Measurements from ENCODE around the gene PEX11B. TPM values are rescaled to one million over a fixed set of nuclear protein-coding genes. Genes with fewer than 3 reads are reported as not detected.

The PEX11B gene
- polyA plus RNA-seq, 1 of the 3 experiments (the other 2 are of a cell fraction): 26.1 TPM

DNA sequence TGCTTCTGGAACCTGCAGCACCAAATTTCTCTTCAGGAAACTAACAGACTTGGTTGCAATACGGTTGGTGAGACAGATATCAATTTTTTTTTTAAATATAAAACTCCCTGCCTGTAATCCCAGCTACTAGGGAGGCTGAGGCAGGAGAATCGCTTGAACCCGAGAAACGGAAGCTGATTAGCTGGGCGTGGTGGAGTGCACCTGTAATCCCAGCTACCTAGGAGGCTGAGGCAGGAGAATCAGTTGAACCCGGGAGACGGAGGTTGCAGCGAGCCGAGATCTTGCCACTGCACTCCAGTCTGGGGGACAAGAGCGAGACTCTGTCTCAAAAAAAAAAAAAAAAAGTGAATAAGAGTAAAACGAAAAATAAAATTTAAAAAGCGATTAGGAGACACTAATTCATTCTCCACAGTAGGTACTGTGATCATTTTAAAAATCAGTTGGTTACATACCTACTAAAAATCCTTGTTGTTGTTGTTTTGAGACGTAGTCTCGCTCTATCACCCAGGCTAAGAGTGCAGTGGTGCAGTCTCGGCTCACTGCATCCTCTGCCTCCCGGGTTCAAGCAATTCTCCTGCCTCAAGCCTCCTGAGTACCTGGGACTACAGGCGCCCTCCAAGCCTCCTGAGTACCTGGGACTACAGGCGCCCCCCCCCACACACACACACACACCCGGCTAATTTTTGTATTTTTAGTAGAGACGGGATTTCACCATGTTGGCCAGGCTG, 9.6 kb upstream of the PEX11B start:
- H3K36me3 ChIP-seq (replicated peaks in 1 of 2; ENCODE audit: control insufficient read depth in 1 of 2, insufficient read depth in 2 of 2, low read length in 1 of 2): peaks cover 16 to 24% of the 10 kb centered on the region in 2 experiments
- WGBS (ENCODE audit: low lambda C conversion rate): 35% methylated on average over 20 of the region's 20 CpGs
- H3K27ac ChIP-seq (ENCODE audit: low read depth in 2 of 2, low read length in 1 of 2): peak overlapping the region; percentile 95 to 96
- no peak for DNase-seq
- peaks cover 24% of the 10 kb centered on the region for H3K79me2 ChIP-seq (ENCODE audit: insufficient read depth)
- peaks cover 7% of the 10 kb centered on the region in 2 experiments for H3K4me1 ChIP-seq (ENCODE audit: control insufficient read depth in 1 of 2, insufficient read depth in 2 of 2, low read depth in 1 of 2, low read length in 1 of 2)
- POLR2A ChIA-PET: interaction anchor here (0.6 to 2.3 kb wide), 15 partner anchors 9 to 124 kb away, joined by 3 to 34 read pairs (median 5); partner anchors contain the start of genes ANKRD34A, LIX1L, NUDT17 and PEX11B
- peak overlapping the region; percentile 57 for H2AFZ ChIP-seq (ENCODE audit: low read depth)
- H3K9me3 ChIP-seq: no peaks in the 10 kb centered on the region
- H3F3A ChIP-seq (replicated peaks; ENCODE audit: insufficient read depth): peaks cover 37% of the 10 kb centered on the region
- H3K4me2 ChIP-seq: peak overlapping the region; percentile 87
- CTCF ChIA-PET: interaction anchor here (0.7 to 3.4 kb wide), 19 partner anchors 8 to 124 kb away, joined by 3 to 11 read pairs (median 5); partner anchors contain the start of genes ANKRD34A, ITGA10, NUDT17 and PEX11B
- H4K20me1 ChIP-seq (ENCODE audit: insufficient read depth): no peaks in the 10 kb centered on the region
- peak overlapping the region; percentile 99 for H3K9ac ChIP-seq
- peak overlapping the region; percentile 80 to 82 for H3K4me3 ChIP-seq (ENCODE audit: low read depth in 2 of 2, low read length in 1 of 2)
- no peaks in the 10 kb centered on the region for H3K27me3 ChIP-seq (ENCODE audit: insufficient read depth)
- H3K9me2 ChIP-seq: no peaks in the 10 kb centered on the region
- no peak for TF ChIP-seq EP300 (IDR thresholded peaks at IDR 0.05; ENCODE audit: borderline replicate concordance in 1 of 2, low read depth in 1 of 2, low read length in 1 of 2)
- no peak for TF ChIP-seq TEAD4 (IDR thresholded peaks at IDR 0.05; ENCODE audit: borderline replicate concordance, insufficient read depth)
- no peak for TF ChIP-seq RFX5 (IDR thresholded peaks at IDR 0.05; ENCODE audit: low read length)

DNA sequence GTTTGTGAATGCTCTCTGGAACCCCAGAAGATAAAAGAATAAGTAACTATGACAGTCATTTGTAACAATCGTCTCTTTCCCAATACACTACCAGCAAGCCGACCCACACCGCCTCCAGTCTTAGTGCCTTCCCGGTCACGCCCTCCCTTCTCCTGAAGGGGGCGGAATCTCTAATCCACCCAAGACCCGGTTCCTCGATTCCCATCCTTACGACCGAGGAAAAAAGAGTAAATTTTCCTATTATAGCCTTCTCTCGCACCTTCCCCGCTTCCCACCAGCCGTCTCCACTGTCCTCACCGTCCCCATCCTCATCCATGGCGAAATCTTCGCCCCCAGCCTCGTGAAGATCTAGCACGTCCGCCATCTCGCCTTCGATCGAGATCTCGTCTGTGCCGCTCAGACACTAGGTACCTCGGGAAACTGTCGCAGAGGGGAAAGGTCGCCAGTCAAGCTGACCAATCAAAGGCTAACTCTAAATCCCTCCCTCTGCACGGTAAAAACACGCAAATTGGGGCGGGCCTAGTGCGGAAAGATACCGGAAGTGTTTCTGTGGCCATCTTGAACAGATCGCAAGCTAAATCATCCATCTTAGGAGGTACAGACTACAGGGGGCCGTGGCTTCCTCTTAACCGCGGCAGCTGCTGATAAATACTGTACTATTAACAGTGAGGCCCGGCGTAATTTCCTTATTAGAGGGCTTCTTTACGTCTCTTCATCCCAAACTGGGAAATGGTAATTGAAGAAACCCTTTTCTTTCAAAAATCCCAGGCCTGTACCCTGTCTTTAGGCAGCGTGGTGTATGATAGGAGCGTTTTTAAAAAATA, 8.8 kb upstream of the PEX11B start, which contains the start of gene RBM8A:
TSS of gene RBM8A (minus strand) at position 422 of the 824 bp plus-strand sequence. CDS start at position 364, 58 bp downstream.
- H2AFZ ChIP-seq (ENCODE audit: low read depth): peak within 1 kb of the TSS; percentile 80
- peak within 1 kb of the TSS; percentile 80 to 82 for H3K4me3 ChIP-seq (ENCODE audit: low read depth in 2 of 2, low read length in 1 of 2)
- H3F3A ChIP-seq (replicated peaks; ENCODE audit: insufficient read depth): peaks cover 45% of the 10 kb centered on the region
- no peaks in the 10 kb centered on the region for H4K20me1 ChIP-seq (ENCODE audit: insufficient read depth)
- H3K27me3 ChIP-seq (ENCODE audit: insufficient read depth): no peaks in the 10 kb centered on the region
- peaks cover 7% of the 10 kb centered on the region in 2 experiments for H3K4me1 ChIP-seq (ENCODE audit: control insufficient read depth in 1 of 2, insufficient read depth in 2 of 2, low read depth in 1 of 2, low read length in 1 of 2)
- POLR2A ChIA-PET: interaction anchor here (0.6 to 2.3 kb wide), 16 partner anchors 9 to 125 kb away, joined by 3 to 34 read pairs (median 4); partner anchors contain the start of genes ANKRD34A, LIX1L, NUDT17 and PEX11B
- peaks cover 24% of the 10 kb centered on the region for H3K79me2 ChIP-seq (ENCODE audit: insufficient read depth)
- H3K9me3 ChIP-seq: no peaks in the 10 kb centered on the region
- H3K9ac ChIP-seq: peak within 1 kb of the TSS; percentile 99
- peaks cover 17 to 26% of the 10 kb centered on the region in 2 experiments for H3K36me3 ChIP-seq (replicated peaks in 1 of 2; ENCODE audit: control insufficient read depth in 1 of 2, insufficient read depth in 2 of 2, low read length in 1 of 2)
- CTCF ChIA-PET: interaction anchor here (0.7 to 3.4 kb wide), 23 partner anchors 9 to 125 kb away, joined by 3 to 11 read pairs (median 5); partner anchors contain the start of genes ANKRD34A, ITGA10, NUDT17 and PEX11B
- peak within 1 kb of the TSS; percentile 87 for H3K4me2 ChIP-seq
- peak; percentile 83 for DNase-seq
- H3K27ac ChIP-seq (ENCODE audit: low read depth in 2 of 2, low read length in 1 of 2): peak within 1 kb of the TSS; percentile 95 to 96
- 1% methylated on average over 41 of the region's 41 CpGs for WGBS (ENCODE audit: low lambda C conversion rate)
- no peaks in the 10 kb centered on the region for H3K9me2 ChIP-seq
- TF ChIP-seq, protein P1, sequence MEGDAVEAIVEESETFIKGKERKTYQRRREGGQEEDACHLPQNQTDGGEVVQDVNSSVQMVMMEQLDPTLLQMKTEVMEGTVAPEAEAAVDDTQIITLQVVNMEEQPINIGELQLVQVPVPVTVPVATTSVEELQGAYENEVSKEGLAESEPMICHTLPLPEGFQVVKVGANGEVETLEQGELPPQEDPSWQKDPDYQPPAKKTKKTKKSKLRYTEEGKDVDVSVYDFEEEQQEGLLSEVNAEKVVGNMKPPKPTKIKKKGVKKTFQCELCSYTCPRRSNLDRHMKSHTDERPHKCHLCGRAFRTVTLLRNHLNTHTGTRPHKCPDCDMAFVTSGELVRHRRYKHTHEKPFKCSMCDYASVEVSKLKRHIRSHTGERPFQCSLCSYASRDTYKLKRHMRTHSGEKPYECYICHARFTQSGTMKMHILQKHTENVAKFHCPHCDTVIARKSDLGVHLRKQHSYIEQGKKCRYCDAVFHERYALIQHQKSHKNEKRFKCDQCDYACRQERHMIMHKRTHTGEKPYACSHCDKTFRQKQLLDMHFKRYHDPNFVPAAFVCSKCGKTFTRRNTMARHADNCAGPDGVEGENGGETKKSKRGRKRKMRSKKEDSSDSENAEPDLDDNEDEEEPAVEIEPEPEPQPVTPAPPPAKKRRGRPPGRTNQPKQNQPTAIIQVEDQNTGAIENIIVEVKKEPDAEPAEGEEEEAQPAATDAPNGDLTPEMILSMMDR (IDR thresholded peaks at IDR 0.05): peak; percentile 75
- TF ChIP-seq EP300 (IDR thresholded peaks at IDR 0.05; ENCODE audit: borderline replicate concordance in 1 of 2, low read depth in 1 of 2, low read length in 1 of 2): 0 out of 4 replicates have a peak, but pooled peaks of 1 of the 2 experiments have one; percentile 1
- TF ChIP-seq POLR2AphosphoS5 (IDR thresholded peaks at IDR 0.05; ENCODE audit: low read depth, low read length): peak; percentile 97
- TF ChIP-seq YY1 (IDR thresholded peaks at IDR 0.05; ENCODE audit: low read depth): peak; percentile 96
- peak; percentile 94 for TF ChIP-seq CHD2 (IDR thresholded peaks at IDR 0.05; ENCODE audit: low read length, partially characterized antibody)
- TF ChIP-seq NRF1 (IDR thresholded peaks at IDR 0.05; ENCODE audit: low read depth, low read length): no peak
- TF ChIP-seq, protein P2, sequence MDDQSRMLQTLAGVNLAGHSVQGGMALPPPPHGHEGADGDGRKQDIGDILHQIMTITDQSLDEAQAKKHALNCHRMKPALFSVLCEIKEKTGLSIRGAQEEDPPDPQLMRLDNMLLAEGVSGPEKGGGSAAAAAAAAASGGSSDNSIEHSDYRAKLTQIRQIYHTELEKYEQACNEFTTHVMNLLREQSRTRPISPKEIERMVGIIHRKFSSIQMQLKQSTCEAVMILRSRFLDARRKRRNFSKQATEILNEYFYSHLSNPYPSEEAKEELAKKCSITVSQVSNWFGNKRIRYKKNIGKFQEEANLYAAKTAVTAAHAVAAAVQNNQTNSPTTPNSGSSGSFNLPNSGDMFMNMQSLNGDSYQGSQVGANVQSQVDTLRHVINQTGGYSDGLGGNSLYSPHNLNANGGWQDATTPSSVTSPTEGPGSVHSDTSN (IDR thresholded peaks at IDR 0.05): 0 out of 2 replicates have a peak, but pooled peaks have one; percentile 5
- peak; percentile 82 for TF ChIP-seq GATA2 (CRISPR knock-in tag; IDR thresholded peaks at IDR 0.05)
- TF ChIP-seq, protein P3, sequence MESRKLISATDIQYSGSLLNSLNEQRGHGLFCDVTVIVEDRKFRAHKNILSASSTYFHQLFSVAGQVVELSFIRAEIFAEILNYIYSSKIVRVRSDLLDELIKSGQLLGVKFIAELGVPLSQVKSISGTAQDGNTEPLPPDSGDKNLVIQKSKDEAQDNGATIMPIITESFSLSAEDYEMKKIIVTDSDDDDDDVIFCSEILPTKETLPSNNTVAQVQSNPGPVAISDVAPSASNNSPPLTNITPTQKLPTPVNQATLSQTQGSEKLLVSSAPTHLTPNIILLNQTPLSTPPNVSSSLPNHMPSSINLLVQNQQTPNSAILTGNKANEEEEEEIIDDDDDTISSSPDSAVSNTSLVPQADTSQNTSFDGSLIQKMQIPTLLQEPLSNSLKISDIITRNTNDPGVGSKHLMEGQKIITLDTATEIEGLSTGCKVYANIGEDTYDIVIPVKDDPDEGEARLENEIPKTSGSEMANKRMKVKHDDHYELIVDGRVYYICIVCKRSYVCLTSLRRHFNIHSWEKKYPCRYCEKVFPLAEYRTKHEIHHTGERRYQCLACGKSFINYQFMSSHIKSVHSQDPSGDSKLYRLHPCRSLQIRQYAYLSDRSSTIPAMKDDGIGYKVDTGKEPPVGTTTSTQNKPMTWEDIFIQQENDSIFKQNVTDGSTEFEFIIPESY (IDR thresholded peaks at IDR 0.05; ENCODE audit: borderline replicate concordance, low read depth): peak; percentile 87
- no peak for TF ChIP-seq NFIC (IDR thresholded peaks at IDR 0.05; ENCODE audit: borderline replicate concordance)
- TF ChIP-seq TCF12 (IDR thresholded peaks at IDR 0.05): no peak
- no peak for TF ChIP-seq FOXM1 (IDR thresholded peaks at IDR 0.05; ENCODE audit: low read depth)
- no peak for TF ChIP-seq JUND (IDR thresholded peaks at IDR 0.05)
- peak; percentile 29; the same call in 1 of the 2 replicates for TF ChIP-seq SMC3 (IDR thresholded peaks at IDR 0.05; ENCODE audit: low read depth, low read length)
- peak; percentile 75 for TF ChIP-seq MXI1 (IDR thresholded peaks at IDR 0.05; ENCODE audit: low read depth, low read length)
- TF ChIP-seq RAD21 (IDR thresholded peaks at IDR 0.05; ENCODE audit: low read length): peak; percentile 23; the same call in 1 of the 2 replicates
- TF ChIP-seq GABPA (IDR thresholded peaks at IDR 0.05; ENCODE audit: low read depth): peak; percentile 81
- TF ChIP-seq TEAD4 (IDR thresholded peaks at IDR 0.05; ENCODE audit: borderline replicate concordance, insufficient read depth): 0 out of 2 replicates have a peak, but pooled peaks have one; percentile 52
- no peak for TF ChIP-seq FOXJ3 (CRISPR knock-in tag; IDR thresholded peaks at IDR 0.05)
